T-helper 22 cell (primary cell): ENCODE data around the gene SHISAL1.

Experiments used
- DNase-seq: peaks from one replicate; pipeline ENCODE4 v3.0.0-alpha.2; 2020; ENCODE audit warnings: low read depth

The SHISAL1 gene

DNA sequence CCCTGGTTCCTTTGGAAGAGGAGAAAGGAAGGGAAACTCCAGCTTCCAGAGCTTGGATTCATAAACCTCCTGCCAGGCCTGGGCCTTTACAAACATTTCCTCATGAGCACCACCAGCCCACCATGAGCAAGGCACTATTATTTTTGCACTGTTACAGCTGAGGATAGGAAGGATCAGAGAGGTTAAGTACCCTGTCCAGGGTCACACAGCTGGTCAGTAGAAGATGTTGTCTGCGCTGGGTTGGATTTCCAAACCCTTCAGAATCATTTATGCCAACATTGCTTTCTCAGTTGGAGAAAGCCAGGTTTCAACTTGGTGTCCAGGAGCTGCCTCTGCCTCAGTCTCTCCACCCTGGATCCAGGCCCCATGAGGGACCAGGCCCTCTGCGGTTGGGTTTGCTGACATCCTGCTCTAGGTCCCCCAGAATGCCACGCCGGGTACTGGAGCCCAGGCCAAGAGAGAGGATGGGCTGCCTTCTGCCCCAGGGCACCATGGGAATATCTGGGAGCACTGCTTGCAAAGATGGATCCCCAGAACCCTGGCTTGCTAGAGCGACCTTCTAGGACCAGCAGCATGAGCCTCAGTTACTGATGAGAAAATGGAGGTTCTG, 29.7 kb upstream of the SHISAL1 start:
- no peak for DNase-seq

DNA sequence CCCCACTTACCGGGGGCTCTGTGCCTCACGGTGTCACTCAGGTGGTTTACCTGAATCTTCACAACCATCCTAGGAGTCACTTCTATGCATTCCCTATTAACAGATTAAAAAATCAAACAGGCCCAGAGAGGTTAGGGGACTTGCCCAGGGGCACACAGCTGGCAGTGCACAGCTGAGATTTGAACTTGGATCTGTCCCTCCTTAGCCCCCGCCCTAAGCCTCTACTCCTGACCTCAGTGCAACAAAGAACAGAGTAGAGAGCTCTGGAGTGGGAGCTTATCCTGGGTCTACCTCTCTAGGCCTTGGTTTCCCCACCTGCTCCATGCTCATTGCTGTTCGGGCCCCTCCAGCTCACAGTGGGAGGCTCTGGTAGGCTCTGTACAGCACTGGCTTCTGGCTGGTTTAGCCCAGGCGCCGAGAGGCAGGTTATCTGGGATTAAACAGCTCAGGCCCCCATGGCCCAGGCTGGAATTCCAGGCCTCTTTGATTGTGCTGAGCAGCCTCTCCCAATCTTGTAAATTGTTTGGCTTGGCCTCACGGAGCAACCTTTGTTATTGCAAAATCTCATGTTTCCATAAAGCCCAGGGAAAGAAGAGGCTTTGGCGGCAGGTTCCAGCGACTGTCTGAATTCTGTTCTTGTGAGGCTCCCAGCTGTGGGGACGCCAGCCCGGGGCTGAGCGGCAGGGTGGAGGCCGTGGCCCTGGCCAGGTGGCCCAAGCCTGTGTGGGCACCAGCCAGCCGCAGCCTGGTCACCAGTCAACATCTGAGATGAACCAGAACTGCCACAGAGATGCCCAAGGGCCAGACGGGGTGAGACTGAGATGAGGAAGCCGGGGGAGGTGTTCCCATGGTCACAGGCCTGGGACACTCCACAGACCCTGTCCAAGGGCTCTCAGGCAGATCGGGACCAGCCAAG, 28.9 kb upstream of the SHISAL1 start:
- DNase-seq = no peak

DNA sequence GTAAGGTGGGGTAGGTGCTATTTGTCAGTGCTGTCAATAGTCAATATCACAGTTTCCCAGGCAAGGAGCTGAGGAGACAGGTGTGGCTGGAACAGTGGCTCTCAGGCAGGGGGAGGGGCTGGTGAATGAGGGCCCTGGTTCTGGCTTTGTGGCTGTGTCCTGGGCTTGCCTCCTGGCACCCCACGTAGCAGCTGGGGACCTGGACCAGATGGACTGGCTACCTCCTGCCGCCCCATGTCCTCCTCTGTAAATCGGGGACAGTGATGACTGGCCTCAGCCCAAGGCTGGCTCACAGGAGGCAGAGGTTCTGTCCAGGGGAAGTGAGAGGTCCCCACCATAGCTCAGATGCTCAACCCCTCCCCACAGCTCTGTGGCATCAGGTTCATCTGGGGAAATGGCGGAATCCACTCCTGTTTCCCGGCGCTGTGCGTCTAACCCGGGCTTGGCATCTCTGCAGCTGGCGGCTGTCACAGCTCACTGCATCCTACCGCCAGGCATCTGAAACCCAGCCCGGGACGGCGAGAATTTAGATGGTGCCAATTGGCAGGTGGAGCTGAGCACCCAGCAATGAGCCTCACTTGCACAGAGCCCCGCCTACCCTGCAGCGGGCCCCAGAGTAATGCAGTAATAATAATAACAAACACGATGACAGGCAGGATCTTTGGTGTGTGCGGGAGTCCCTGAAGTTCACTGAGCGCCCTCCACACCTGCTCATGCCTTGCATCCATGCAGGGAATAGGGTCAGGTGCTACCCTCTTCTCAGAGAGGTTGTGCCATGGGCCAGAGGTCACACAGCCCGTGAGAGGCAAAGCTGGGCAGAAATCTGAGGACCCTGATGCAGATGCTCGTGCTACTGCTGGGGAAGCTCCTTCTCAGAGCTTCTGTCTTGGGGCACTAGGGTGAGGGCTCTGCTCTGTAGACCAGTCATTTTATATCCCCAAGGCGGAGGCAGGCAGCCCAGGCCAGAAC, 27.8 kb upstream of the SHISAL1 start:
- no peak for DNase-seq

DNA sequence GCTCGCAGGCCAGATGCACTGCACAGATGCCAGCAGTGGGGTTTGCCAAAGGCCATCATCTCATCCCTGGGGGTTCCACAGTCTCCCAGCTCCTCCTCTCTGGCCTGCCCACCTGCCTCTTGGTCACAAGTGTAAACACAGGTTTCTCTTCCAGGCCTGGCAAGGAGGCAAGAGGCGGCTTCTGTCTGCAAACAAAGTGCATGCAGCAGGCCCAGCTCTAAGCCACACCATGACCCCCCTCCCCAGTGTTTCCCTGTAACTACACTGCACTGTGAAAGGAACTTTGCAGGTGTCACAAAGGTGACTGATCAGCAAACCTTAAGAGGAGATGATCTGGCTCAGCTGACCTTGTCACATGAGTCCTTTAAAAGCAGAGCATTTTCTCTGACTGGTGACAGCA, 26.2 kb upstream of the SHISAL1 start:
- no peak for DNase-seq

DNA sequence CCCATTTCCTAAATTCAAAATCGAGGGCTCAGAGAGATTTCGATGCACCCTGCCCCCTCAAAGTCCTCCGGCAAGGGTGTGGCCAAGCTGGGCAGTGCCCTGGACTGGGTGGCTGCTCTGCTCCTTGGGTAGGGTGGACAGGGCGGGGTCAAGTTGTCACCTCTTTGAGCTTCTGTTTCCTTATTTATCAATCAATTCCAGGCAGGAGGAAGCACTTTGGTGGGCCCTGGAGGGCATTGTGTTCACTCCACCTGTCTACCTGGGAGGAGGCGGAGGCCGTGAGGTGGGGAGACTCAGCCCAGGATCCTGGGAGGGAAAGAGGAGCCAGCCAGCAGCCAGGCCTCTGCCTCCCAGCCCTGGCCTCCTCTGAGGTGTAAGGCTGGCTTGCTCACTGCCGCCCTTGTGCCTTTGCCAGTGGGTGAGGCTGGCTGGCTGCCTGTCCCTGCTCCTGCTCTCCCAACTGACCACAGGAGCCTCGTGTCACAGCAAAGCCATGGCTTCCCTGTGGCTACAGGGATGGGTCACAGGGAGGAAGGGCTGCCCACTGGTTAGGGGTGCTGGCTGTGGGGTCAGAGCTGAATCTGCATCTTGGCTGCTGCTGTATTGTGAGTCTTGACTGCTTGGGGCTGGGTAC, 25.5 kb upstream of the SHISAL1 start:
- no peak for DNase-seq

DNA sequence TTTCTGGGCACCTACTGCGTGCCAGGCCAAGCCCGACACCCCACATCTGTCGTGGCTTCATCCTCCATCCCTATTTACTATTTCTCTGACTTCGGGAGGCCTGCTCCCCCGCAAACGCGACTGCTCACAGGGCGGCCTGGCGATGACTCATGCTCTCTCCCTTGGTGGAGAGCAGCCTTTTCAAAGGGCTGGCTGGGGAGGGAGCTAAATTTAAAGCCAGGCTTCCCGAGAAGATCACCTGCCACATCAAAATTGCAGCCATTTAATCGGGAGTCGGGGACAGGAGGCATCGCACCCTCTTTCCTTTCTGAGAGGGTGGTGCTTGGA, 24.9 kb upstream of the SHISAL1 start:
- DNase-seq = no peak

DNA sequence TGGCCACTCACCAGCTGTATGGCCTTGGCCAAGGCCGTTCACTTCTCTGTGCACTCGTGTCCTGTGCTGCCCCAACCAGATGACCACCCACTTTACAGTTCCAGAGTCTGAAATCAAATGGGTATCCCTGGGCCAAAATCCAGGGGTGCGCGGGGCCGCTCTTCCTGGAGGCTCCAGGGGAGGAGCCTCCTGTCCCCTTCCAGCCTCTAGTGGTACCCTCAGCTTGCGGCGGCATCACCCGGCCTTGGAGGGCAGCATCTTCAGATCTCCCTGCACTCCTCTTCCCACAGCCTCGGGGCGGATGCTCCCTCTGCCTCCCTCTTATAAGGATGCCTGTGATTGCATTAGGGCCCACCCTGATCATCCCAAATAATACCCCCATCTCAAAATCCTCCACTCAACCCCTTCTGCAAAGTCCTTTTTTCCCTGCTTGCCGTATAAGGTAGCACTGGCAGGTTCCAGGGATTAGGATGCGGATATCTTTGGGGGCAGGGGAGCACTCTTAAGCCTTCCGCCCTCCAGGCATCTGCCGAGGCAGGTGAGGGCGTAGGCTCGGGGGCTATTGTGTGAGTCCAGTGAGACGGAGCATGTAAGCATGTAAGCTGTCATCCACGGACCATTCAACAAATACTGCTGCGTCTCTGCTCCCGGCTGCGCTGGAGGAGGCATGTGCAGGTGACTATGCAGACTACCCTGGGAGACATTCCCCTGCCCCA, 24.4 kb upstream of the SHISAL1 start:
- no peak for DNase-seq

DNA sequence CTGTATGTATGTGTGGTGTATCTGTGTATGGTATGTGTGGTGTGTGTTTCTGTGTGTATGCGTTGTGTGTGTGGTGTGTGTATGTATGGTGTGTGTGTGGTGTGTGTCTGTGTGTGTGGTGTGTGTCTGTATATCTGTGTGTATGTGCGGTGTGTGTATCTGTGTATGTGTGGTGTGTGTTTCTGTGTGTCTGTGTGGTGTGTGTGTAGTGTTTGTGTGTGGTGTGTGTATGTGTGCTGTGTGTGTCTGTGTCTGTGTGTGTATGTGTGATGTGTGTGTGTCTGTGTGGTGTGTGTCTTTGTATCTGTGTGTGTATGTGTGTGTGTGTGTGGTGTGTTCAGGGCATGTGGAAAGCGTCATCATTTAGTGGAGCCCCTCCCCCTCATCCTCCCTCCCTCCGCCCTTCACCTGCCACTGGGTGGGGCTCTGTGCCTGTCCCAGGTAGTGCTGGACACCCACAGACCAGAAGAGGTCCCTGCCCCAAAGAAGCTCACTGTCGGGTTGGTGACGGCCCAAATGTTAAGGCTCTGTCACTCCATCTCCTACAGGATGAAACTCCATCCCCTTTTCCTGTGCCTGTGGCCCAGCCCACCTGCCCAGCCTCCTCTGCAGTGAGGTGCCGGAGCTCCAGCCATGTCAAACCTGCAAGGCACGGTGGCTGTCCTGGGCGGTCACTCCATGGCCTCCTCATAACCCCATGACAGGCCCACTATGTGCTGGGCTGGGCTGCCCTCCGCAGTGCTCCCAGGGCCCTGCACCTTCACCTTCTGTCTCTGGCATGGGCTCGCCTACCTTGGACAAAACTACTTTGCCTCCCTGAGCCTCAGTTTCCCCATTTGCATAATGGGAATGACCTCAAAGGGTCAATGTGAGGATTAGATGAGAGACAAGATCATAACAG, 23.4 kb upstream of the SHISAL1 start:
- no peak for DNase-seq

DNA sequence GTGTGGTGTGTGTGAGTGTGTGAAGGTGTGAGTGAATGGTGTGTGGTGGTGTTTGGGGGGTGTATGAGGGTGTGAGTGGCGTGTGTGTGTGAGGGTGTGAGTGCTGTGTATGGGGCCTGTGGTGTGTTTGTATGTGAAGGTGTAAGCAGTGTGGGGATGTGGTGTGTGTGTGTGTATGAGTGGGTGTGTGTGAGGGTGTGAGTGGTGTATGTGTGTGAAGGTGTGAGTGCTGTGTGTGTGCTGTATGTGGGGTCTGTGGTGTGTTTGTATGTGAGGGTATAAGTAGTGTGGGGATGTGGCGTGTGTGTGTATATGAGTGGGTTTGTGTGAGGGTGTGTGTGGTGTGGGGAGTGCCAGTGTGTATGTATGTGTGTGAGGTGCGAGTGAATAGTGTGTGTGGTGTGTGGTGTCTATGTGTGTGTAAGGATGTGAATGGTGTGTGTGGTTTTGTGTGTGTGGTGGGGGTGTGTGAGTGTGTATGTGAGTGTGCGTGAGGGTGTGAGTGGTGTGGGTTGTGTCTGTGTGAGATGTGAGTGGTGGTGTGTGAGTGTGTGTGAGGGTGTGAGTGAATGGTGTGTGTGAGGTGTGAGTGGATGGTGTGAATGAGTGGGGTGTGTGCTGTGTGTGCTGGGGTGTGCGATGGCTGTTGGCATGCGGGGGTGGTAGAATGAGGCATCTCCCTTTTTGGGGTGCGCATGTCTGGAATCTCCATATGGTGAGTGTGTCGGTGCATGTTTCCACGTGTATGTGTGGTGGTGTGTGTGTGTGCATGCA, 22.5 kb upstream of the SHISAL1 start:
- DNase-seq = no peak

DNA sequence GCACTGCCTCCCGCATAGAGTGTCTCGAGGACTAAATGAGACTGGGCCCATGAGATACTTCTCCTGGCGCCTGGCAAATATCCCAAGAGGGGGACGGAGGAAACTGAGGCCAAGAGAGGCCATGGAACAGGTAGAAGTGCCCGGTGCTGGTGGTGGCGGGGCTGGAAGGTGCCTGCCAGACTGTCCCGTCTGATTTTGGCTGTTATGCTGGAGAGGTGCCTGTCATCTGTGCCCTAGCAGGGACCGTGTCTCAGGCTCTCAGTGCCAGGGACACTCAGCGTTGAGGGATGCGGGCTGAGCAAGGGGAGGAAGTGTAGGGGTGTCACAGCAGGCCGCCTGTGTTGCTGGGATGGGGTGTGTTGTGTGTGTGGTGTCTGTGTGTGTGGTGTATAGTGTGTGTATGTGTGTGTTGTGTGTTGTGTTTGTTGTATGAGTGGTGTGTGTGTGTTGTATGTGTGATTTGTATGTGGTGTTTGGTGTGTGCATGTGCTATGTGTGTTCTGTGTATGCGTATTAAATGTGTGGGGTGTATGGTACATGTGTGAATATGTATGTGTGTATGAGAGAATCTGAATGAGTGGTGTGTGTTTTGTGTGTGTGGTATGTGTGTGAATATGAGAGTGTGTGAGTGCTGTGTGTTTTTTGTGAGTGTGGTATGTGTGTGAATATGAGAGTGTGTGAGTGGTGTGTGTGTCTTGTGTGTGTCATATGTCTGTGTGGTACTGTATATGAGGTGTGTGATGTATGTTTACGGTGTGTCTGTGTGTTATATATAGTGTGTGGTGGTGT, 21.3 kb upstream of the SHISAL1 start:
- no peak for DNase-seq

DNA sequence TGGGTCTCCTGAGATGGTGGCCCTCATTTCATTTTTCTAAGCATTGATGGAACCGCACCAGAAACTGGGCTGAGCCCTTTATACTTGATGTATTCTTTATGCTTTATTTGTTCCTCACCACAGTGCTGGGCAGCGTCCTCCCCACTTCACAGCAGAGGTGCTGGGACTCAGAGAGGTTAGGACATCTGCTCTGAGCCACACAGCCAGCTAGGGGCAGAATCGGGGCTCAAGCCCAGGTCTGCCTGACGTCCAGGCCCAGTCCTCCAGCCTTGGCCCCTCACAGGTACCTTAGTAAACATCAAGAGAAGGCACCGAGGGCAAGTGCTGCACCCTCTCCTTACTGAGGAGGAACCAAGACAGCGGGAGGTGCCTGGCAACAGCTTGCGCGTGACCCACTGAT, 20.2 kb upstream of the SHISAL1 start:
- no peak for DNase-seq

DNA sequence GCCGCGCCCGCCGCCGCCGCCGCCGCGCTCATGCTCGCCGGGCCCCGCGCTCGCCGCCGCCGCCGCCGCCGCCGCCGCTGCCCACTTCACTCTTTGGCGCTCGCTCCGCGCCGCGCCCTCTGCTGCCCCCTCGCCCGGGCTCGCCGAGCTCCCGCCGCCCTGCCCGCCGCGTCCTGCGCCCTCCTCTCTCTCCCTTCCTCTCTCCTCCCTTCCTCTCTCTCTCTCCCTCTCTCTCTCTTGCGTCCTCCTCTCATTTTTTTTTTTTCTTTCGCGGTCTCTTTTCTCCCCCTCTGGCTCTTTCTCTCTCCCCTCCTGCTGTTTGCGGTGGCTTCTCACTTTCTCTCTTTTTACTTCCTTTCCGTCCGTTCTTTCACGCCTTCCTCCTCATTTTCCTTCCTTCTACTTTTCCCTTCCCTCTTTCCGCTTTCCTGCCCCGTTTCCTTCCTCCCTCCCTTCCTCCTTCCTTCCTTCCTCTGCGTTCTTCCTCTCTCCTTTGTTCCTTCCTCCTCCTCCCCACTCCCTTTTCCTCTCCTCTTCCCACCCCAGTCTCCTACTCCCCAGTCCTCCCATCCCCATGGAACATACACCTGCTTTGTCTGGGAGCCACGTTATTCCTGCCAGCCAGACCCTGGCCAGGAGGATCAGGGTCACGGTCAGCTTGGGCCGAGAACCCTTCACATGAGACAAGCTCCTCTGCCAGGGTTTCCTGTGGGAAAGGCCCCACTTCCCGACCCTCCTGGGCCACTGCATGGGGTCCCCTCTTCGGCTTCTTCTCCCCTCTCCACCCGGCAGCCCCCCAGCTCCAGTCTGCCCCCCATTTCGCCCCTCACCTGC, 19.3 kb upstream of the SHISAL1 start:
- DNase-seq = no peak

DNA sequence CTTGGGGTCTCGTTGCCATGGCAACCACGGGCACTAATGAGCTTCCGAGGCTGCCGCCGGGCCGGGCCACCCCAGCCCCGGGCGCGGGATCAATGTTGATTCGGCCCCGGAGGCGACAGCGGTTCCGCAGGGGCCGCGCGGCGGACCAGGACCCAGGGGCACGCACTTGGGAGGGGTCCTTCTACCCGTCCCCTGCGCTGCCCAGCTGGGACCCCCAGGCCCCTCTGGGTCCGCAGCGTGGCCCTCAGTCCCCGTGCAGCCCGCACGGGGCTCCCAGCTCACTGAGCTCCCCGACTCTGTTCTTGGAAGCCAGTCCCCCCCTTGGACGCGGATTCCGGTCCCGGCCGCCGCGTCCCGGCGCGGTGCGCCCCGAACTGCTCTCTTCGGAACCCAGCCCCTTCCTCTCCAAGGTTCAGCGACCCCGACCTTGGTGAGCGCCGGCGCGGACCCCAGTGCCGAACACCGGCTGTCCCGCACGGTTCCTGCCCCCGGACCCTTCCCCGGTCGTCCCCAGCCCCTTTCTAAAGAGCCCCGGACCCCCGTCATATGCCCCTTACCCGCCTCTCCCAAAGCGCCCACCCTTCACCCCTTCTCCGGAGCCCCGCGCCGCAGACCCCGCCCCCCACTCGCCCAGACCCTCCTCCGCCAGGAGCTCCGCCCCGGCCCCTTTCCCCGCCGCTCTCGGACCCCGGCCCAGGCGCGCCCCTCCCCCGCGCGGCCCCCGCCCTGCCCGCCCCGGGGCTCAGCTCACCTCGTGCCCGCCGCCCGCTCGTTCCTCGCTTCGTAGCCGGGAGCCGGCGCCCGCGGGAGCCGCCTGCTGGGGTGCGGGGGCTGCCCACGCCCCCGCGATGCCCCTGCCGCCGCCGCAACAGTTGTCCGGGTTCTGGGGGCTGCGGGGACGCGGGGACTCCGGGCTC, 18.3 kb upstream of the SHISAL1 start:
- DNase-seq = no peak

DNA sequence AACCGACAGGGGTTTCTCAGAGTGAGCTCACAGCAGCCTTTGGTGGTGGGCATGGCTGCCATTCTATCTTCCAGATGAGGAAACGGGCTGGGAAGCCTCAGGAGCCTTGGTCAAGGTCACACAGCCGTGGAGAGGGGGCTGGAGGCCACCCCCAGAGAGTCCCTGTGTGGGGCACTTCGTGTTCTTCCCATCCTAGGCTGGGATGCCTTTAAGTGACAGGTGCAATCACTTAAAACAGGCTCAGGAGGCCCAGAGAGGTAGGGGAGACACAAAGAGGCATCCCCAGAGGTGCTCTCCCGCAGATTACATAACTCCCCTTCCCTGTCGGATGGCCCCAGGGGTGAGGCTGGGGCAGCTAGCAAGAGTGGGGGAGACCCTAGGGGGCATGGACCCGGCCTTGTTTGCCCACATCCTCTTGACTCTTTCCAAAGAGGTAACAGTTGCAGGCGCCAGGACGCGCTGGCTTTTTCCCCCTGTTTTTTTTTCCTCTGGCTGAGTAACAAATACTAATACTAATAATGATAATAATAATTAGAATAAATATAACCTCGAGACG, 17.5 kb upstream of the SHISAL1 start:
- DNase-seq = no peak

DNA sequence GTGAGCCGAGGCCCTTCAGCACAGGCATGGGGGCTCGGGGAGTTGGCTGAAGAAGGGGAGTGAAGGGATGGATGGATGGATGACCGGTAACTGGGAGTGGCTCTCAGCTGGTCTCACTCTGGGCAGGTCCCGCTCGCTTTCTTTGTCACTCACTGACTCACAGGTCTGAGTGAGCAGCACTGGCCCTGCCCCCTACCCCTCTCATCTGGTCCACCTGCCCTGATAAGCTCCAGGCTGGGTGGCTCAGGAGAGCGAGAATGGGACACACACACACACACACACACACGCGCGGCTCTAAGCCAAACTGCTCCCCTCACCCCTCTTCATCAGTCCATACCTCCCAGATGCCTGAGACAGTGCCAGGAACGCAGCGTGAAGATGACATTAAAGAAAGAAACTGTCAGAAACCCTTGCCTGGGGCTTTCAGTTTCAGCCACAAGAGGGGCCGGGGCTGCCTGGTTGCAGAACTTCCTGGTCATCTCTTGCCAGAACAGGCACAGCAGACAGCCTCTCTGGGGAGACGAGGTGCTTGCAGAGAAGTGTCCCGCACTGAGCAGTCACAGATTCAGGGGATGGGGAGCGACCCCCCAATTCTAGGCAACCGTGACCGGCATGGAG, 16.5 kb upstream of the SHISAL1 start:
- no peak for DNase-seq

DNA sequence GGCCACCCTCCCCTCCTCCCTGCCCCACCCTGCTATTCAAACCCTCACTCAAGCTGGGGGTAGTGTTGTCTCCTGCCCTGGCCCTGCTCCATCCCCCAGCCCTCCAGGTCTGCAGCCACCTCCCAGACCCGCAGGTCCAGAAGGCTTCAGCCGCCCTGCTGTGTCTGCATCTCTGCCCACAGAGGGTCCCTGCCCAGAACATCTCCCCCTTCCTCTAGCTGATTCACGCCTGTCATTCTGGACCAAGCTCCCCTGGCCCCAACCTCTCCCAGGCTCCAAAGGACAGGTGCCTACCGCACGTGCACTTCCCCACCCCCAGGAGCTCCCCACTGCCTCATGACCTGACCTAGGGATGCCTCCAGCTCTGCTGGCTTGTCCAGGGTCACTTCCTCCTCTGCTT, 16.0 kb upstream of the SHISAL1 start:
- DNase-seq = no peak
